A549 (cell line): ENCODE measurements around the gene TMEM271. TPM values are rescaled to one million over a fixed set of nuclear protein-coding genes. Genes with fewer than 3 reads are reported as not detected.

Experiments used
- ATAC-seq, 2 experiments: fragments of 200-7000 bp in 1 of 2; fragments of >200 bp in 1 of 2; cut with Nextera tagmentation in 1 of 2; cut with Tn5 transposase in 1 of 2; 3 replicates each; pipeline versions ENCODE4 v1.8.0 to v1.9.1; 2018 to 2020; ENCODE audit warnings: mild to moderate bottlenecking in 1 of 2, moderate library complexity in 1 of 2
- CTCF ChIA-PET: fragments of 300-600 bp; sonication (Branson Sonifier 250); formaldehyde crosslinking; extraction: SDS; loops from one replicate; lab custom pipeline; 2021; ENCODE audit warnings: antibody characterized with exemption, inconsistent platforms; lab: Yijun Ruan, JAX
- POLR2A ChIA-PET: fragments of 350-600 bp; formaldehyde crosslinking; extraction: SDS; loops from one replicate; lab custom pipeline; 2021; ENCODE audit warnings: antibody characterized with exemption, inconsistent platforms; lab: Yijun Ruan, JAX
- DNase-seq, 2 experiments: peaks; one replicate each; pipeline versions ENCODE4 v3.0.0 to v3.0.0-alpha.2; 2011 to 2016; ENCODE audit warnings: low read depth in 1 of 2, low spot score in 1 of 2
- FAIRE-seq: peaks from 2 replicates; lab custom pipeline; 2011; peaks lifted over from hg19 to GRCh38; lab: Jason Lieb, UNC
- H3K27ac ChIP-seq, 2 experiments: fragments of >200 bp; sonication (Bioruptor Twin); formaldehyde crosslinking; 3 replicates each; pipeline ENCODE4 v1.5.1; 2016 to 2017
- H3K4me1 ChIP-seq: fragments of >200 bp; sonication (Bioruptor Twin); formaldehyde crosslinking; 3 replicates; pipeline ENCODE4 v1.6.1; 2016
- H3K4me2 ChIP-seq: fragments of >200 bp; sonication (Bioruptor Twin); formaldehyde crosslinking; 3 replicates; pipeline ENCODE4 v1.6.1; 2016
- H3K4me3 ChIP-seq: fragments of >200 bp; sonication (Bioruptor Twin); formaldehyde crosslinking; 3 replicates; pipeline ENCODE4 v1.5.1; 2016
- H3K9me3 ChIP-seq: fragments of >200 bp; sonication (Bioruptor Twin); formaldehyde crosslinking; 3 replicates; pipeline ENCODE4 v1.6.1; 2016
- CBX8 ChIP-seq: fragments of 200-600 bp; sonication (generic); IDR thresholded peaks from 2 replicates; pipeline ENCODE4 v1.6.1; 2016
- CHD2 ChIP-seq: fragments of 150-350 bp; IDR thresholded peaks from 2 replicates; pipeline ENCODE4 v1.6.1; 2014; ENCODE audit warnings: low read length; ENCODE audit not compliant: partially characterized antibody
- CHD4 ChIP-seq: fragments of 200-600 bp; sonication (generic); IDR thresholded peaks from 2 replicates; pipeline ENCODE4 v1.6.1; 2016; ENCODE audit warnings: antibody characterized with exemption, mild to moderate bottlenecking, borderline replicate concordance
- EHMT2 ChIP-seq: fragments of 200-600 bp; sonication (generic); IDR thresholded peaks from 2 replicates; pipeline ENCODE4 v1.6.1; 2016; ENCODE audit warnings: antibody characterized with exemption, low read depth, mild to moderate bottlenecking, moderate library complexity
- GATA3 ChIP-seq: IDR thresholded peaks from 2 replicates; pipeline ENCODE4 v1.6.1; 2012; ENCODE audit warnings: borderline replicate concordance
- HDAC2 ChIP-seq: fragments of 200-600 bp; sonication (generic); IDR thresholded peaks from 2 replicates; pipeline ENCODE4 v1.6.1; 2016
- HOXB13 ChIP-seq: fragments of 250-450 bp; sonication (Bioruptor Pico); IDR thresholded peaks from 2 replicates; pipeline ENCODE4 v1.5.0; 2020; ENCODE audit warnings: low read depth, mild to moderate bottlenecking, moderate library complexity
- JUN ChIP-seq, 2 experiments: fragments of >200 bp; sonication (Bioruptor Twin); formaldehyde crosslinking; IDR thresholded peaks; 2 replicates in 1 of 2; 3 replicates in 1 of 2; pipeline ENCODE4 v1.6.1; 2016 to 2017
- MYC ChIP-seq: IDR thresholded peaks from 2 replicates; pipeline ENCODE4 v1.6.1; 2012; ENCODE audit warnings: mild to moderate bottlenecking, inconsistent platforms, low read length, improper control_type of control experiment, borderline replicate concordance
- PHF8 ChIP-seq: fragments of 200-600 bp; sonication (generic); IDR thresholded peaks from 2 replicates; pipeline ENCODE4 v1.6.1; 2016; ENCODE audit warnings: low read depth, mild to moderate bottlenecking, antibody characterized with exemption, moderate library complexity, borderline replicate concordance
- RAD21 ChIP-seq, 2 experiments: fragments of >200 bp in 1 of 2; sonication (Bioruptor Twin) in 1 of 2; formaldehyde crosslinking in 1 of 2; IDR thresholded peaks in 1 of 2; conservative IDR thresholded peaks in 1 of 2; 2 replicates in 1 of 2; 3 replicates in 1 of 2; pipeline ENCODE4 v1.6.1; 2012 to 2018; ENCODE audit warnings: inconsistent platforms in 1 of 2
- RFX5 ChIP-seq: fragments of 450-650 bp; IDR thresholded peaks from 2 replicates; pipeline ENCODE4 v1.7.1; 2014; ENCODE audit warnings: antibody characterized with exemption, mild to moderate bottlenecking, moderate library complexity
- RNF2 ChIP-seq: fragments of 200-600 bp; sonication (generic); IDR thresholded peaks from 2 replicates; pipeline ENCODE4 v1.6.1; 2016; ENCODE audit warnings: low read depth, mild to moderate bottlenecking, antibody characterized with exemption, moderate library complexity, borderline replicate concordance
- SMC3 ChIP-seq: fragments of >200 bp; sonication (Bioruptor Twin); formaldehyde crosslinking; IDR thresholded peaks from 3 replicates; pipeline ENCODE4 v1.6.1; 2018; ENCODE audit warnings: inconsistent platforms
- ZSCAN20 ChIP-seq: fragments of 250-450 bp; sonication (Bioruptor Pico); IDR thresholded peaks from 2 replicates; pipeline ENCODE4 v1.8.0; 2022; ENCODE audit warnings: mild to moderate bottlenecking, moderate library complexity
- WGBS: methylation state at CpG from one replicate; pipeline ENCODE4 v1.1.6; 2017; ENCODE audit errors: missing lambda C conversion rate; 5-methylcytosine and 5-hydroxymethylcytosine counted together
- polyA plus RNA-seq, 4 experiments: library from polyadenylated mRNA; depleted of rRNA in 3 of 4; stranded (reverse); fragments of >200 nt; fragmentation: RNase III in 1 of 4; extraction: RNeasy Plus Mini Kit Qiagen cat#74134 plus additional on column Dnase treatment in 1 of 4; gene quantifications; 2 replicates in 3 of 4; 3 replicates in 1 of 4; pipeline ENCODE4 v1.2.3, GENCODE V29; 2011 to 2017
- TF ChIP-seq, protein P1 (sequence below): fragments of 150-350 bp; IDR thresholded peaks from 2 replicates; pipeline ENCODE4 v1.6.1; 2014; ENCODE audit warnings: low read depth, mild to moderate bottlenecking, low read length
- TF ChIP-seq, protein P2 (sequence below): fragments of 200-600 bp; sonication (generic); IDR thresholded peaks from 2 replicates; pipeline ENCODE4 v1.6.1; 2016; ENCODE audit warnings: antibody characterized with exemption, mild to moderate bottlenecking, moderate library complexity
- TF ChIP-seq, protein P3 (sequence below): fragments of >200 bp; sonication (Bioruptor Twin); formaldehyde crosslinking; IDR thresholded peaks from 3 replicates; pipeline ENCODE4 v1.5.1; 2016
- TF ChIP-seq, protein P4 (sequence below): fragments of >200 bp; sonication (Bioruptor Twin); formaldehyde crosslinking; IDR thresholded peaks from 2 replicates; pipeline ENCODE4 v1.6.1; 2016

TMEM271 gene
- polyA plus RNA-seq, 2 of the 4 experiments (the other 2 are of a cell fraction), result not detected

GRCh38 chr4:623914-624566 lies 47.9 kb upstream of the TMEM271 start:
- FAIRE-seq (no peak), ATAC-seq (no peak), DNase-seq (no peak)
- no peak overlapping the region for H3K27ac ChIP-seq
- H3K4me2 ChIP-seq, result no peak overlapping the region
- ChIA-PET CTCF (interaction anchor here (0.9 kb wide), 1 partner anchor 19 kb away, joined by 3 read pairs; no protein-coding TSS in a partner anchor), POLR2A (no interaction called here)
- H3K4me1 ChIP-seq, result no peaks in the 10 kb centered on the region
- WGBS, result 45% methylated on average over 21 of the region's 29 CpGs
- H3K9me3 ChIP-seq, result no peaks in the 10 kb centered on the region
- TF ChIP-seq GATA3 (no peak), ZSCAN20 (CRISPR knock-in tag) (no peak), RFX5 (no peak), JUN (IDR thresholded peaks at IDR 0.05) (no peak), HOXB13 (CRISPR knock-in tag) (no peak), HDAC2 (no peak), RAD21 (conservative IDR thresholded peaks at IDR 0.05 in 1 of 2, IDR thresholded peaks at IDR 0.05 in 1 of 2) (no peak), RNF2 (no peak)
- TF ChIP-seq, protein P1, sequence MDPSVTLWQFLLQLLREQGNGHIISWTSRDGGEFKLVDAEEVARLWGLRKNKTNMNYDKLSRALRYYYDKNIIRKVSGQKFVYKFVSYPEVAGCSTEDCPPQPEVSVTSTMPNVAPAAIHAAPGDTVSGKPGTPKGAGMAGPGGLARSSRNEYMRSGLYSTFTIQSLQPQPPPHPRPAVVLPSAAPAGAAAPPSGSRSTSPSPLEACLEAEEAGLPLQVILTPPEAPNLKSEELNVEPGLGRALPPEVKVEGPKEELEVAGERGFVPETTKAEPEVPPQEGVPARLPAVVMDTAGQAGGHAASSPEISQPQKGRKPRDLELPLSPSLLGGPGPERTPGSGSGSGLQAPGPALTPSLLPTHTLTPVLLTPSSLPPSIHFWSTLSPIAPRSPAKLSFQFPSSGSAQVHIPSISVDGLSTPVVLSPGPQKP, result no peak
- TF ChIP-seq, protein P2, sequence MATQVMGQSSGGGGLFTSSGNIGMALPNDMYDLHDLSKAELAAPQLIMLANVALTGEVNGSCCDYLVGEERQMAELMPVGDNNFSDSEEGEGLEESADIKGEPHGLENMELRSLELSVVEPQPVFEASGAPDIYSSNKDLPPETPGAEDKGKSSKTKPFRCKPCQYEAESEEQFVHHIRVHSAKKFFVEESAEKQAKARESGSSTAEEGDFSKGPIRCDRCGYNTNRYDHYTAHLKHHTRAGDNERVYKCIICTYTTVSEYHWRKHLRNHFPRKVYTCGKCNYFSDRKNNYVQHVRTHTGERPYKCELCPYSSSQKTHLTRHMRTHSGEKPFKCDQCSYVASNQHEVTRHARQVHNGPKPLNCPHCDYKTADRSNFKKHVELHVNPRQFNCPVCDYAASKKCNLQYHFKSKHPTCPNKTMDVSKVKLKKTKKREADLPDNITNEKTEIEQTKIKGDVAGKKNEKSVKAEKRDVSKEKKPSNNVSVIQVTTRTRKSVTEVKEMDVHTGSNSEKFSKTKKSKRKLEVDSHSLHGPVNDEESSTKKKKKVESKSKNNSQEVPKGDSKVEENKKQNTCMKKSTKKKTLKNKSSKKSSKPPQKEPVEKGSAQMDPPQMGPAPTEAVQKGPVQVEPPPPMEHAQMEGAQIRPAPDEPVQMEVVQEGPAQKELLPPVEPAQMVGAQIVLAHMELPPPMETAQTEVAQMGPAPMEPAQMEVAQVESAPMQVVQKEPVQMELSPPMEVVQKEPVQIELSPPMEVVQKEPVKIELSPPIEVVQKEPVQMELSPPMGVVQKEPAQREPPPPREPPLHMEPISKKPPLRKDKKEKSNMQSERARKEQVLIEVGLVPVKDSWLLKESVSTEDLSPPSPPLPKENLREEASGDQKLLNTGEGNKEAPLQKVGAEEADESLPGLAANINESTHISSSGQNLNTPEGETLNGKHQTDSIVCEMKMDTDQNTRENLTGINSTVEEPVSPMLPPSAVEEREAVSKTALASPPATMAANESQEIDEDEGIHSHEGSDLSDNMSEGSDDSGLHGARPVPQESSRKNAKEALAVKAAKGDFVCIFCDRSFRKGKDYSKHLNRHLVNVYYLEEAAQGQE, result no peak
- TF ChIP-seq, protein P3, sequence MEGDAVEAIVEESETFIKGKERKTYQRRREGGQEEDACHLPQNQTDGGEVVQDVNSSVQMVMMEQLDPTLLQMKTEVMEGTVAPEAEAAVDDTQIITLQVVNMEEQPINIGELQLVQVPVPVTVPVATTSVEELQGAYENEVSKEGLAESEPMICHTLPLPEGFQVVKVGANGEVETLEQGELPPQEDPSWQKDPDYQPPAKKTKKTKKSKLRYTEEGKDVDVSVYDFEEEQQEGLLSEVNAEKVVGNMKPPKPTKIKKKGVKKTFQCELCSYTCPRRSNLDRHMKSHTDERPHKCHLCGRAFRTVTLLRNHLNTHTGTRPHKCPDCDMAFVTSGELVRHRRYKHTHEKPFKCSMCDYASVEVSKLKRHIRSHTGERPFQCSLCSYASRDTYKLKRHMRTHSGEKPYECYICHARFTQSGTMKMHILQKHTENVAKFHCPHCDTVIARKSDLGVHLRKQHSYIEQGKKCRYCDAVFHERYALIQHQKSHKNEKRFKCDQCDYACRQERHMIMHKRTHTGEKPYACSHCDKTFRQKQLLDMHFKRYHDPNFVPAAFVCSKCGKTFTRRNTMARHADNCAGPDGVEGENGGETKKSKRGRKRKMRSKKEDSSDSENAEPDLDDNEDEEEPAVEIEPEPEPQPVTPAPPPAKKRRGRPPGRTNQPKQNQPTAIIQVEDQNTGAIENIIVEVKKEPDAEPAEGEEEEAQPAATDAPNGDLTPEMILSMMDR, result no peak
- TF ChIP-seq, protein P4, sequence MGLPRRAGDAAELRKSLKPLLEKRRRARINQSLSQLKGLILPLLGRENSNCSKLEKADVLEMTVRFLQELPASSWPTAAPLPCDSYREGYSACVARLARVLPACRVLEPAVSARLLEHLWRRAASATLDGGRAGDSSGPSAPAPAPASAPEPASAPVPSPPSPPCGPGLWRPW, result no peak
- no peak overlapping the region for H3K4me3 ChIP-seq

- no peak for ATAC-seq
- TF ChIP-seq SMC3 (no peak), CHD4 (no peak), EHMT2 (no peak), CHD2 (no peak), CBX8 (no peak), PHF8 (no peak), MYC (no peak)
- TF ChIP-seq, protein P1, result no peak
- H3K4me3 ChIP-seq, result no peak overlapping the region
- H3K27ac ChIP-seq, result no peak overlapping the region
- WGBS, result 61% methylated on average over 15 of the region's 24 CpGs
- ChIA-PET CTCF (no interaction called here), POLR2A (no interaction called here)
- no peaks in the 10 kb centered on the region for H3K4me1 ChIP-seq
- no peak overlapping the region for H3K4me2 ChIP-seq
- no peaks in the 10 kb centered on the region for H3K9me3 ChIP-seq
- no peak for DNase-seq
- FAIRE-seq, result no peak
These were observed 47.2 kb upstream of the TMEM271 start for GRCh38 chr4:622996-623913.
